Activated naive CD8-positive, alpha-beta T cell treated with anti-CD3 and anti-CD28 coated beads for 36 hours (primary cell): Measurements from ENCODE around the gene FCHO2. TPM values are rescaled to one million over a fixed set of nuclear protein-coding genes. Genes with fewer than 3 reads are reported as not detected.
"Not testable (repeated sequence)": the region's sequence is repeated elsewhere in the genome, so short reads cannot be mapped to it uniquely, and the experiment has no call there.

Experiments used
- DNase-seq: peaks from one replicate; pipeline ENCODE4 v3.0.0; 2021
- H3K27ac Mint-ChIP-seq: one replicate; pipeline ENCODE4 v1.8.0; 2022; ENCODE audit warnings: mild to moderate bottlenecking, moderate library complexity, mixed read lengths
- H3K27me3 Mint-ChIP-seq: one replicate; pipeline ENCODE4 v1.8.0; 2022; ENCODE audit warnings: mild to moderate bottlenecking, mixed read lengths
- H3K36me3 Mint-ChIP-seq: one replicate; pipeline ENCODE4 v1.8.0; 2021; ENCODE audit warnings: mild to moderate bottlenecking, mixed read lengths
- H3K4me1 Mint-ChIP-seq: one replicate; pipeline ENCODE4 v1.8.0; 2021; ENCODE audit warnings: mixed read lengths
- H3K4me3 Mint-ChIP-seq: one replicate; pipeline ENCODE4 v1.8.0; 2022; ENCODE audit warnings: mild to moderate bottlenecking, moderate library complexity, mixed read lengths
- H3K9me3 Mint-ChIP-seq: one replicate; pipeline ENCODE4 v1.8.0; 2022; ENCODE audit warnings: mixed read lengths
- total RNA-seq, 2 experiments: library from RNA; stranded (reverse); gene quantifications; one replicate each; pipeline ENCODE4 v1.2.3, GENCODE V29; 2021

The FCHO2 gene
- total RNA-seq, 2 experiments from 2014 or later: 0.16 to 0.52 TPM

GRCh38 chr5:72999916-73000315 is 44.1 kb downstream of the FCHO2 start:
- DNase-seq: no peak
- H3K27me3 Mint-ChIP-seq: no peaks in the 10 kb centered on the region
- H3K4me1 Mint-ChIP-seq: no peaks in the 10 kb centered on the region
- no peaks in the 10 kb centered on the region for H3K36me3 Mint-ChIP-seq
- H3K27ac Mint-ChIP-seq: no peak overlapping the region
- no peak overlapping the region for H3K4me3 Mint-ChIP-seq
- H3K9me3 Mint-ChIP-seq: no peaks in the 10 kb centered on the region

GRCh38 chr5:73005886-73006285 is 50.0 kb downstream of the FCHO2 start:
- no peak for DNase-seq
- Mint-ChIP-seq H3K4me3 (no peak overlapping the region), H3K27ac (no peak overlapping the region), H3K36me3 (no peaks in the 10 kb centered on the region), H3K9me3 (no peaks in the 10 kb centered on the region), H3K4me1 (no peaks in the 10 kb centered on the region), H3K27me3 (no peaks in the 10 kb centered on the region)

DNA sequence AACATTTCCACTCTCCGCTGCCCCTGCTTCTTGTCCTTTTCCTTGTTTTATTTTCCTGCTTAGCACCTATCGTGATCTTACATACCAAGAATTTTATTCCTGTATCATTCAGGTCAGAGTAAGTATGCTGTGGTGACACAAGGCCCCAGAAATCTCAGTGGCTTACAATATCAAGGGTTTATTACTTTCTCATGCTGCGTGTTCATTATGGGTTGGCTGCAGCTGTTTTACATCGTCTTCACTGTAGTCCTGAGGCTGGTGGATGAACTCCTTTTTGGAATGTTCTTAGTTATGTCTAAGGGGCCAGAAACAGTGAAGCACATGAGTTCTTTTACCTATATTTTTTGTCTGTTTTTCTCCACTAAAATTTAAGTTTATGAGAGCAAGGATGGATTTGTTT is 51.2 kb downstream of the FCHO2 start:
- no peak for DNase-seq
- Mint-ChIP-seq H3K9me3 (no peaks in the 10 kb centered on the region), H3K36me3 (no peaks in the 10 kb centered on the region), H3K27me3 (no peaks in the 10 kb centered on the region), H3K27ac (no peak overlapping the region), H3K4me3 (no peak overlapping the region), H3K4me1 (no peaks in the 10 kb centered on the region)

DNA sequence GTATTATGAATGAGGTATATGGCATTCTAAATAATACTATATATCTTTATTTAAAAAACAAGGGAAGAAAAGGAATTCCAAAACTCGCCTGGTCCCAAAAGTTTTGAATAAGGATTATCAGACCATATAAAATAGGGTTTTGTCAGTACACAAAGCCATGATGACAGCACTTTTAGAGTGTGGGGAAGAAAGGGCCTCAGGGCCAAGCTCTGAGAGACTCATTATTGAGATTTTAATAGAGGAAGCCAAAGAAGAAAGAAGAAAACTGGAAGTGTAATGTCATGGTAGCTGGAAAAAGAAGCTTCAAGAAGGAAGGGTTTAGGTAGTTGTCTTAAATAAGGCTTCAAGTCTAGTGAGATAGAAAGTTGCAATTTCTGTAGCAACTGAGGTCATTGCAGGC is 53.0 kb downstream of the FCHO2 start:
- H3K9me3 Mint-ChIP-seq: no peaks in the 10 kb centered on the region
- H3K36me3 Mint-ChIP-seq: no peaks in the 10 kb centered on the region
- DNase-seq: no peak
- H3K27me3 Mint-ChIP-seq: no peaks in the 10 kb centered on the region
- no peak overlapping the region for H3K27ac Mint-ChIP-seq
- no peaks in the 10 kb centered on the region for H3K4me1 Mint-ChIP-seq
- no peak overlapping the region for H3K4me3 Mint-ChIP-seq

- not testable (repeated sequence) for H3K27me3 Mint-ChIP-seq, H3K27ac Mint-ChIP-seq, H3K4me1 Mint-ChIP-seq, H3K4me3 Mint-ChIP-seq, H3K36me3 Mint-ChIP-seq, H3K9me3 Mint-ChIP-seq, DNase-seq
Observed at GRCh38 chr5:73011612-73012011, 55.8 kb downstream of the FCHO2 start.

- H3K27ac Mint-ChIP-seq: no peak overlapping the region
- H3K4me1 Mint-ChIP-seq: no peaks in the 10 kb centered on the region
- no peaks in the 10 kb centered on the region for H3K9me3 Mint-ChIP-seq
- H3K36me3 Mint-ChIP-seq: no peaks in the 10 kb centered on the region
- DNase-seq: no peak
- H3K27me3 Mint-ChIP-seq: peaks cover 7% of the 10 kb centered on the region
- H3K4me3 Mint-ChIP-seq: no peak overlapping the region
Observed at GRCh38 chr5:73018892-73019291, 63.1 kb downstream of the FCHO2 start.

GRCh38 chr5:73019766-73020165 is 63.9 kb downstream of the FCHO2 start:
- Mint-ChIP-seq H3K4me3 (no peak overlapping the region), H3K4me1 (no peaks in the 10 kb centered on the region), H3K36me3 (no peaks in the 10 kb centered on the region), H3K9me3 (no peaks in the 10 kb centered on the region), H3K27ac (no peak overlapping the region), H3K27me3 (peaks cover 7% of the 10 kb centered on the region)
- DNase-seq: no peak

- Mint-ChIP-seq H3K27ac (no peak overlapping the region), H3K4me3 (no peak overlapping the region), H3K4me1 (no peaks in the 10 kb centered on the region), H3K9me3 (no peaks in the 10 kb centered on the region), H3K36me3 (no peaks in the 10 kb centered on the region), H3K27me3 (peaks cover 7% of the 10 kb centered on the region)
- DNase-seq: no peak
Observed at GRCh38 chr5:73022471-73023169, 66.8 kb downstream of the FCHO2 start.

DNA sequence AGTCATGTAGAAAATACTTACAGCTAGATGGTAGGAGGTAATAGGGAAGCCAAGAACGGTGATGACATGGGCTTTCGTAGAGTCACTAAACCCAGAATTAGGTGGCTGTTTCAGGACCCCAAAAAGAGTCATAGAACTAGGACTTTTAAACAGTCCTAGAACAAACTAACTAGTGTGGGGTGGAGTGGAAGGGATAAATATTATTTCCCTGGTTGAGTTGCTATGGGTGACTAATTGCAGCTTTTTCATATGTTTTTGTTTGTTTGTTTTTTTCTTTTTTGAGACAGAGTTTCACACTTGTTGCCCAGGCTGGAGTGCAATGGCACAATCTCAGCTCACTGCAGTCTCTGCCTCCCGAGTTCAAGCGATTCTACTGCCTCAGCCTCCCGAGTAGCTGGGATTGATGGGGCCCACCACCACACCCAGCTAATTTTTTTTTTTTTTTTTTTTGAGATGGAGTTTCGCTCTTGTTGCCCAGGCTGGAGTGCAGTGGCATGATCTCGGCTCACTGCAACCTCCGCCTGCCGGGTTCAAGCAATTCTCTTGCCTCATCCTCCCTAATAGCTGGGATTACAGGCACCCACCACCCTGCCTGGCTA is 69.2 kb downstream of the FCHO2 start:
- H3K4me3 Mint-ChIP-seq, DNase-seq, H3K27ac Mint-ChIP-seq, H3K9me3 Mint-ChIP-seq, H3K36me3 Mint-ChIP-seq, H3K27me3 Mint-ChIP-seq, H3K4me1 Mint-ChIP-seq: not testable (repeated sequence)

DNA sequence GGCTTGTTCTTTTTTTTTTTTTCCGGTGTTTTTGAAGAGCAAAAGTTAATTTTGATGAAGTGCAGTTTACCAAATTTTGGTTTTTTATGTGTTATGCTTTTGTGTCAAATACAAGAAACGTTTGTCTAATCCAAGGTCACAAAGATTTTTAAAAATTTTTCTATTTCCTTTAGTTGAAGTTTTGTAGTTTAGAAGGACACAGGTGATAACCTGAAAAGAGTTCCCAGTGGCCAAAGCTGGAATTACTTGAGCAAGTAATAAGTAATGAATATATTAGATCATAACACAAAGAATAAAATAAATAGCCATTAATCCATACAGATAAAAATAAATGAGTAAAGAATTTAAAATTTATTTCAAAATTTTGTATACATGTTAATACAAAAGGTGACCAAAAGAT is 71.5 kb downstream of the FCHO2 start:
- DNase-seq: no peak
- H3K36me3 Mint-ChIP-seq: no peaks in the 10 kb centered on the region
- no peak overlapping the region for H3K27ac Mint-ChIP-seq
- peaks cover 5% of the 10 kb centered on the region for H3K27me3 Mint-ChIP-seq
- H3K4me3 Mint-ChIP-seq: no peak overlapping the region
- H3K9me3 Mint-ChIP-seq: no peaks in the 10 kb centered on the region
- H3K4me1 Mint-ChIP-seq: no peaks in the 10 kb centered on the region

DNA sequence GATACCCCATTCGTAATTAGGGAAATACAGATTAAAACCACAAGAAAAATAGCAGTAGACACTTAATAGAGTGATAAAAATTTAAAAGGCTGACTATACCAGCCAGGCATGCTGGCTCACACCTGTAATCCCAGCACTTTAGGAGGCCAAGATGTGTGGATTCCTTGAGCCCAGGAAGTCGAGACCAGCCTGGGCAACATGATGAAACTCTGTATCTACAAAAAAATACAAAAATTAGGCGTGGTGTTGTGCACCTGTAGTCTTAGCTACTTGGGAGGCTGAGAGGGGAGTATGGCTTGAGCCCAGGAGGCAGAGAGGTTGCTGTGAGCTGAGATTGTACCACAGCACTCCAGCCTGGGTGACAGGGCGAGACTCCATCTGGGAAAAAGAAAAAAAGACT is 72.0 kb downstream of the FCHO2 start:
- DNase-seq: no peak
- Mint-ChIP-seq H3K27me3 (peaks cover 5% of the 10 kb centered on the region), H3K4me1 (no peaks in the 10 kb centered on the region), H3K9me3 (no peaks in the 10 kb centered on the region), H3K4me3 (no peak overlapping the region), H3K27ac (no peak overlapping the region), H3K36me3 (no peaks in the 10 kb centered on the region)

DNA sequence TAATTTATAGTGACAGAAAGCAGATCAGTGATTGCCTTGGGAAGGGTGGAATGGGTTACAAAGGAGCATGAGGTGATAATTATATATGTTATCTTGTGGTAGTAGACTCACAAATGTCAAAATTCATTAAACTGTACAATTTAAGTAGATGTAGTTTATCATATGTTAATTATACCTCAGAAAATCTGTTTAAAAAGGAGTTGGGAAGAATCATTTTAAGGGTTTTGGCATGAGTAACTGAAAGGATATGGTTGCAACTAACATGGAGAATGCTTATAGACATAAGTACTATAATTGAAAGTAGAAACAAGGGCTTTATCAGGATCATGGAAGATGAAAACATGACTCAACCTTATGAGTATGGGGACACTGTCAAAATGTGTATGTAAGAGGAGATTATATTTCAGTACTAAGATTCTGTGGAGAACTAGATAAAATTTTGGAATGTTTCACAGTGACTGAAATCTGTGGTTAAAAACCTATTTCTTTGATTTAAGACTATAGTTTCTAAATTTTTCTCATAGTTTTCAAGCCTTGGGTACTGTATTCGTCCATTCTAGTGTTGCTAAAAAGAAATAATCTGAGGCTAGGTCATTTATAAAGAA is 73.3 kb downstream of the FCHO2 start:
- Mint-ChIP-seq H3K27me3 (peaks cover 5% of the 10 kb centered on the region), H3K27ac (no peak overlapping the region), H3K9me3 (no peaks in the 10 kb centered on the region), H3K4me3 (no peak overlapping the region), H3K36me3 (no peaks in the 10 kb centered on the region), H3K4me1 (no peaks in the 10 kb centered on the region)
- DNase-seq: no peak

DNA sequence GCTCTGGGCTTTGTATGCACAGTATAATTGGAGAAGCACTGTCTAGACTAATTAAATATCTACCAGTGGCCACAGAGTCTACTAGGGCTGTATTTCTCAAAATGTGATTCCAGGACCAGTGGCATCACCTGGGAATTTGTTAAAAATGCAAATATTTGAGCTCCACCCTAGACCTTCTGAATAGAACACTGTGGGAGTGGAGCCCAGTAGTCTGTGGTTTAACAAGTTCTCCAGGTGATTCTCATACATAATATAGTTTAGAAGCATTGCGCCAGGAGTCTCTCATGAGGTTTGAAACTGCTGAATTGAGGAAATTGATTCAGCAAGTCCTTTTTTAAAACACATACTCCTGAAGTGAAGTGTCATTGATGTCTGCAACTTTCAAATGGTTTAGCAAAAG is 74.7 kb downstream of the FCHO2 start:
- Mint-ChIP-seq H3K4me3 (no peak overlapping the region), H3K4me1 (no peaks in the 10 kb centered on the region), H3K27ac (no peak overlapping the region), H3K36me3 (no peaks in the 10 kb centered on the region), H3K9me3 (no peaks in the 10 kb centered on the region), H3K27me3 (peaks cover 7% of the 10 kb centered on the region)
- DNase-seq: no peak

- Mint-ChIP-seq H3K27ac (no peak overlapping the region), H3K4me1 (no peaks in the 10 kb centered on the region), H3K36me3 (no peaks in the 10 kb centered on the region), H3K27me3 (peaks cover 8% of the 10 kb centered on the region), H3K9me3 (no peaks in the 10 kb centered on the region), H3K4me3 (no peak overlapping the region)
- no peak for DNase-seq
Observed at GRCh38 chr5:73030995-73031394, 75.2 kb downstream of the FCHO2 start.

- Mint-ChIP-seq H3K36me3 (no peaks in the 10 kb centered on the region), H3K27me3 (peaks cover 8% of the 10 kb centered on the region), H3K4me3 (no peak overlapping the region), H3K27ac (no peak overlapping the region), H3K4me1 (no peaks in the 10 kb centered on the region), H3K9me3 (no peaks in the 10 kb centered on the region)
- no peak for DNase-seq
Observed at GRCh38 chr5:73031839-73032238, 76.0 kb downstream of the FCHO2 start.

DNA sequence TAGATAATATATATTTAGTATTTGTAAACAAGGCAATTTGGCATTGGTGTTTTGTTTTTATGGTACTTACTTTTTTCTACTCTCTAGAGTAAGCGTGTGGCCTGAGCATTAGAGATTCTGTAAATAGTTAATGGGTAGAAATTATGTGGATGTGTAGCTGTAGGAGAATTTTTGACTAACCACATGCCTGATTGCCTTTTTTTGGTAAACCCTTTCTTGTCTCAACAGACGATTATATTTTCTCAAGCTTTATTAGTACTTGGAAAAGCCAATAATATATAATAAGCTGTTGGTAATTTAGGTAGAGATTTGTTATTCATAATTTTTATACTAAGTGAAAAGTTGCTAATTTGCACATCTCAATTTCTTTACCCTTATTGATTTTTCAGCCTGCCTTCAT is 76.8 kb downstream of the FCHO2 start:
- H3K36me3 Mint-ChIP-seq: no peaks in the 10 kb centered on the region
- no peak overlapping the region for H3K4me3 Mint-ChIP-seq
- H3K27ac Mint-ChIP-seq: no peak overlapping the region
- DNase-seq: no peak
- H3K27me3 Mint-ChIP-seq: peaks cover 8% of the 10 kb centered on the region
- no peaks in the 10 kb centered on the region for H3K4me1 Mint-ChIP-seq
- no peaks in the 10 kb centered on the region for H3K9me3 Mint-ChIP-seq
